GM19240 (cell line): ENCODE results near the gene CGRRF1.

ENCODE experiments used
- DNase-seq: peaks from one replicate; pipeline ENCODE4 v3.0.0; 2011; ENCODE audit warnings: low spot score; ENCODE audit not compliant: insufficient read length

Gene CGRRF1

DNA sequence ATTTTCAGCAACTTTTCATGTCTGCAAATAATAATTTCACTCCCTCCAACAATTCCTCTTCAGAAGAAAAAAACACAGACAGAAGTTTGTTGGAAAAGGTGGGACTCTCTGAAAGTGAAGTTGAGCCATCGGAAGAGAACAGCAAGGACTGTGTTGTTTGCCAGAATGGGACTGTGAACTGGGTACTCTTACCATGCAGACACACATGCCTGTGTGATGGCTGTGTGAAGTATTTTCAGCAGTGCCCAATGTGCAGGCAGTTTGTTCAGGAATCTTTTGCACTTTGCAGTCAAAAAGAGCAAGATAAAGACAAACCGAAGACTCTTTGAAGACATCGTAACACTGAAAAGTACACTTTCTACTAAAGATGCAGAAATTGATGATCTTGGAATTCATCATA, 28.3 kb downstream of the CGRRF1 start:
- DNase-seq: no peak

- DNase-seq: no peak
Measured at GRCh38 chr14:54547583-54547982, 37.9 kb downstream of the CGRRF1 start.

DNA sequence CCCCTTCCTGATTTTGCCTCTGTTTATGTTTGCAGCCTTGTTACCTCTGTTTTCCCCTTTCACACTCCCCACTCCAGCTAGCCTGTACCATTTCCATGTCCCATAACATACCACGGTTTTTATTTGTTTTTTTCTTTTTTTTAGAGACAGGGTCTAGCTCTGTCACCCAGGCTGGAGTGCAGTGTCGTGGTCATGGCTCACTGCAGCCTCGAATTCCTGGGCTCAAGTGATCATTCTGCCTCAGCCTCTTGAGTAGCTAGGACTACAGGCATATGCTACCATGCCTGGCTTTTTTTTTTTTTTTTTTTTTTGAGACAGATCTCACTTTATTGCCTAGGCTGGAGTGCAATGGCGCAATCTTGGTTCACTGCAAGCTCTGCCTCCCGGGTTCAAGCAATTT, 38.8 kb downstream of the CGRRF1 start:
- DNase-seq: no peak

DNA sequence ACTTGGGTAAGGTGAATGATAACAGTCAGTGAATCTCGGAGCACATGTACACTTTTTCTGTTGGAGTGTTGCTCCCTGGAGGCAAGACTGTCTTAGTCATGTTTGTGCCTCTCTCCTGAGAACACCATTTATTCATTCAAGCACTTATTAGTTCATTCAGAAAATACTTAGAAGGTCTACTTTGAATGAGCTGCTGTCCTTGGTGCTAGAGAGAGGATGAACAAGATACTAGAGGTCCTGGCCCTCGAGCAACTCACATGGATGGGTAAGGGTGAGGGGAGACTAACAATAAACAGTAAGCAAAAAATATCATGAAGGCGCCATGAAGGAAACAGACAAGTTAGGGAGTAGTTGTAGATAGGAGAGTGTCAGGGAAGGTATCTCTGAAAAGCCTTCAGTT, 40.2 kb downstream of the CGRRF1 start:
- no peak for DNase-seq

GRCh38 chr14:54550514-54550913, 40.8 kb downstream of the CGRRF1 start:
- no peak for DNase-seq

GRCh38 chr14:54554401-54554800, 44.7 kb downstream of the CGRRF1 start:
- no peak for DNase-seq

GRCh38 chr14:54555651-54556050, 45.9 kb downstream of the CGRRF1 start:
- DNase-seq: no peak

DNA sequence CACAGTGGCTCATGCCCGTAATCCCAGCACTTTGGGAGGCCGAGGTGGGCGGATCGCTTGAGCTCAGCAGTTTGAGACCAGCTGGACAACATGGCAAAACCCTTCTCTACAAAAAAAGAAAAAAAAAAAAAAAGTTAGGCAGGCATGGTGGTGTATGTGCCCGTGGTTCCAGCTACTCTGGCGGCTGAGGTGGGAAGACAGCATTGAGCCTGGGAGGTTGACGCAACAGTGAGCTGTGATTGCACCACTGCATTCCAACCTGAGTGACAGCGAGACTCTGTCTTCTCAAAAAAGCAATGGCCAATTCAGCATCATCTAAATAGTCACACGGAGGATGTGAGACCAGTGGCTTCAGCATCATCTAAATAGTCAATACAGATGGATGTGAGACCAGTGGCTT, 46.8 kb downstream of the CGRRF1 start:
- DNase-seq: no peak

DNA sequence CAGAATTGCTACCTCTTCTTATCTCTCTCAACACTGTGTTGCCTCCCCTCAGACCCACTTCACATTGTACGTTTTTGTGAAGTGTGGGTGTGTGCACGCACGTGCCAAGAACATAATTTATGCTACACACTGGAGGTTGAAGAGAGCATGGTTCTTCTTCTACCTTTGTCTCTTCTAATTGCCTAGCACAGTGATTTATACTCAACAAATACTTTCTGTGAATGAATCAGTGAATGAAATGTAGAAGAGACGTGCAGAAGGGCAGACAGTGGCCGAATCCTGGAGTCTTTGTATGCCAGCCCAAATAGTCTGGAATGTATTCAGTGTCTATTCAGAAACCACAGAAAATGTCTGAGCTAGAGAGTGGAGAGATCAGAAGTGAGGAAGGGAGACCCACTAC, 52.6 kb downstream of the CGRRF1 start:
- DNase-seq: no peak

DNA sequence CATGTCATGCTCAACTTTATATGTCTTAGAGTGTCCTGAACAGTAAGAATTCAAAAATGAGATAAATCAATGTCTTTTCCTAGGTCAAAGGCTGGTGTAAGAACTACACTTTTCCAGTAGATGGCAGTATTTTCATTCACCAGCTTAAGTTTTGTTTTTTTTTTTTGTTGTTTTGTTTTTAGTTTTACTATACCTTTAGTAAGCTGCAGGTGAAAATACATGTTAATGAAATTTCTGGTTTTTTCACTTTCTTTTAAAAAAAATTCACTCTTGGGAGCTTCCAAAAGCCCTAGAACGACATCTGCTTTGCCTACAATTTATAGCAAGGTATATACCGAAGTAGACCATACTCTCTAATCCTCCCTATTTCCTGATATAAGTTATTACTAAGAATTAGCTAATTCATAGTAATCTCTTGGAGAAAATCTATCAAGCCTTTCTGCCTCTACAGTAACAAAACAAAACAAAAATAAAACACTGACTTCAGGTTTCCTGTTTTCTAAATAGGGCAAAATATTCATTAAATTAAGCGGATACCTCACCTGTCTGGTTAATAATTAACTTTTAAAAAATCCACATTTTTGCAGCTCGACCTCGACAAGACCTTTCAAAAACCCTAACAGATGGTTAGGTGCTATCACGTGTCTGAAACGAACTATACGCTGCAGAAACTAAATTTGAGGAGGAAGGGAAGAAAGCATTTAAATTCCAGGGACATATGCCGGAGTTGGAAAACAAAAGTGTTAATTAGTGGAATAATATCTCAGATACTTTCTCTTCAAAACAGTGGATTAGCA, 54.6 kb downstream of the CGRRF1 start:
- DNase-seq: no peak

DNA sequence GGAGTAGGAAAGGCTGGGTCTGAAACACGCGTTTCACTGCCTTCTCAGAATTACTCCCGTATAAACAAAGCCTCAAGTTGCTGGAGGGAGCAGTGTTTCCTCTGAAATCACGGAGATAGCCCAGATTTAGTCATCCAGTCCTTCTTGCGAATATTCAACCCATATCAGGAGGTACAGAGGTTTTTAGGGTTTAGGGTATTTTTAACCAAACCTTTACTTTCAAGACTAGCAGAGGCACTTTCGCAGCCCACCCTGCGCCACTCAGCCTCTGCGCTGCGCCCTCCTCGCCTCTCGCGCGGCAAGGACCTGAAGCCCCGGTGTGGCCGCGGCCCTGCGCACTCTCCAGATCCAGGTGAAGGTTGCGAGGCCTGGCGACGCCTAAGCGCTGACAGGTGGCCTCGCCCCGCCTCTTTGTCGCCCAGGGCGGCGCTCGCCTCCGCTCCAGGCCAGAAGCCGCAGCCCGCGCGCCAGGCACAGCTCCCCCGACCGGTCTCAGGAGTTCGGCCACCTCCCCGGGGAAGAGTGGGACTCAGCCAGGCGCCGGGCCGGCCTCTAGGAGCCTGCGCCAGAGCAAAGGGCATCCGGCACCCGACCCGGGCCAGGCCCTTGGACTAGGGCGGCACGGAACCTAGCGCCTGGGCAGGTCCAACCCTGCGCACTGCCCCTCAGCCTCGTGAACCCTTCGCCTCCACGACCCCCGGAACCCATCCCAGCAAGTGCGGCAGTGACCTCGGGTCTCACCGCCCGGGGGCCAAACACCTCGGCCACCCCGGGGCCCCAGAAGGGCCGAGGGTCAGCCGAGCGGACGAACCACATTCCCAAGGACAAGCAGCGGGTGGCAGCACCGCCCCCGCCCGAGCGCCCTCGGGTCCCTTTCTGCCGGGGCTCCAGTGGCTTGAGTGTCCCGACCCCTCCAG, 55.4 kb downstream of the CGRRF1 start:
- DNase-seq: peak; percentile 41

- peak; percentile 51 for DNase-seq
Measured at GRCh38 chr14:54565785-54566409, 56.2 kb downstream of the CGRRF1 start.

DNA sequence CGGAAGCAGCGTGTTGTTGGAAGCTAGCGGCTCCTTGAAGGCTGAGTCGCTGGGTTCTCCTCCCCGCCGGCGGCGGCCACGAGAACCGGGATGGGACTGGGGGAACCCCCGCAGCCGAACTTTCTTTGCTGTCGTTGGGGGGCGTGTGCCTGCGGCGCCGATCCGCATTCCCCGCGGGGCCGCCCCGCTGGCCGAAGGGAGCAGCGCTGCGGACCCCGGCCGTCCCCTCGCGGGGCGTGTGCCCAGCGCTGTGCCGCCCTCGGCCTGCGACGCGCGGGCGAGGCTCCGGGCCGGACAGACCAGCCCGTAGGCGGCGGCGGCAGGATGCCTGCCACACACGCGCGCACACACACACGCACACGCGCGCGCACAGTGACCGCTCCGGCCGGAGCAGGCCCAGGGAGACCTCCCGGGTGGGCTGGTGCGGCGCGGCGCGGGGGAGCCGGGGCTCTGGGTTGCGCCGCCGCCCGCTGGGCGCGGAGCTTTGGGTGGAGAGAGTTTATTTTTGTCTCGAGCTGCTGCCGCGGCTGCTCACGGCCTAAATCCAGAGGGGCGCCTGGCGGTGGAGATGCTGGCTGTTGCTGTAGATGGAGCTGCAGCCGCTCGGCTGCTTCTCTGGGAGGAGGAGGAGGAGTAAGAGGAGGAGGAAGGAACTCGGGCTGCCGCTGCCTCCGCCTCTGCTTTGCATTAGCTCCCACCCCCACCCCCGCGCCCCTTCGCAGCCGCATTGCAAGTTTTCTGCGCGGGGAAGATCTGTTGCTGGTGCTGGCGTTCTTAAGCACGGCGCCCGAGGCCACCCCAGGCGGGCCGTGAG, 56.9 kb downstream of the CGRRF1 start, which contains the start of gene SAMD4A:
SAMD4A (plus strand) TSS at position 719 of the 814 bp plus-strand sequence. CDS start 789 bp downstream, outside the sequence.
- DNase-seq: peak; percentile 32

DNA sequence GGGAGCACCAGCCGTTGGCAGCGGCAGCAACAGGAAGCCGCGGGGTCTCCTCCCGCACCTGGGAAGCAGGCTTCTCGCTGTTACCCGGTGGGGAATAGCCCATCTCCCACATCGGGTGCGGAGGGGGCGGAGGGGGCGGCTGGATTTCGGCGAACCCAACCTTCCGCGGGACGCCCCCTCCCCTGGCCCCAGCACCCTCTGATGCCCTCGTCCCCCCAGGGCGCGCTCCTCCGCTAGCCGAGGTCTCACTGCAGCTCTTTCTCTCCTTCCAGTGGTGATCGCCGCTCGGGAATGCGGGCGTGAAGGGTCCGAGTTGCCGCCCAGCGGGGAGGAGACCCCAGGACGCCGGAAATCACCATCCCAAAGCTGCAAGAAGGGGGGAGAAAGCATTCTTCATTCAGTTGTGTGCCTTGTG, 57.5 kb downstream of the CGRRF1 start:
- DNase-seq: no peak

DNA sequence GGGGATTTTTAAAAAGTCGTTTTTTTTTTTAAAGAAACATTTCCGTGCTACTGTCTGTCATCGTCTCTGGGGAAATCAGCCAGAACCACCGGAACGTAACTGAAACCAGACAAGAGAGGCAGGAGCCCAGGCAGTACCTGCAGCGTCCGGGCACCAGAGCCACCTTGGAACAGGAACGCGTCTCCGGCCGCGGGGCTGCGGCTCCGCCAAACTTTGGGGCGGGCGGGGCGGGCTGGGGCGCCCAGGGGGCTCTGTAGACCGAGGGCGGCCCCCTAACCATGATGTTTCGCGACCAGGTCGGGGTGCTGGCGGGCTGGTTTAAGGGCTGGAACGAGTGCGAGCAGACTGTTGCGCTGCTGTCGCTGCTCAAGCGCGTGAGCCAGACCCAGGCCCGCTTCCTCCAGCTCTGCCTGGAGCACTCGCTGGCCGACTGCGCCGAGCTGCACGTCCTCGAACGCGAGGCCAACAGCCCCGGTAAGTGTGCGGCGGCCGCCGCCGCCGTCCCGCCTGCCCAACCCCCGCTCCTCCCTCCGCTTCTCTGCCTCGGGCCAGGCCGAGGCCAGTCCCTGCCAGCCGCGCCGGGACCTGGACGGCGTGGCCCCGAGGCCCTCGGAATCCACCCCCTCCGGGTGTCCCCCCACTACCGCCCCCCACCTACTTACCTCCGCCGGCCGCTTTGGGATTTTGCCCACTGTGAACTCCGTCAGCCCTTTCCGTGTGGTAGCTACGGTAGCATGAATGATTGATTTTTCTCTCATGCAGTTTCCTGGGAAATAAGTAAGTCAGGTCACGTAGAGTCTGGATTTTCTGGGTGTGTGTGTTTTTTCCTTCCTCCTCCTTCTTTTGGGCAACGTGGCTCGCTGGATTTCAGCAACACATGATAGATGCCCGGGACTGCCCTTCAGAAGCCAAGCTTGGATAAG, 58.2 kb downstream of the CGRRF1 start:
- no peak for DNase-seq

DNA sequence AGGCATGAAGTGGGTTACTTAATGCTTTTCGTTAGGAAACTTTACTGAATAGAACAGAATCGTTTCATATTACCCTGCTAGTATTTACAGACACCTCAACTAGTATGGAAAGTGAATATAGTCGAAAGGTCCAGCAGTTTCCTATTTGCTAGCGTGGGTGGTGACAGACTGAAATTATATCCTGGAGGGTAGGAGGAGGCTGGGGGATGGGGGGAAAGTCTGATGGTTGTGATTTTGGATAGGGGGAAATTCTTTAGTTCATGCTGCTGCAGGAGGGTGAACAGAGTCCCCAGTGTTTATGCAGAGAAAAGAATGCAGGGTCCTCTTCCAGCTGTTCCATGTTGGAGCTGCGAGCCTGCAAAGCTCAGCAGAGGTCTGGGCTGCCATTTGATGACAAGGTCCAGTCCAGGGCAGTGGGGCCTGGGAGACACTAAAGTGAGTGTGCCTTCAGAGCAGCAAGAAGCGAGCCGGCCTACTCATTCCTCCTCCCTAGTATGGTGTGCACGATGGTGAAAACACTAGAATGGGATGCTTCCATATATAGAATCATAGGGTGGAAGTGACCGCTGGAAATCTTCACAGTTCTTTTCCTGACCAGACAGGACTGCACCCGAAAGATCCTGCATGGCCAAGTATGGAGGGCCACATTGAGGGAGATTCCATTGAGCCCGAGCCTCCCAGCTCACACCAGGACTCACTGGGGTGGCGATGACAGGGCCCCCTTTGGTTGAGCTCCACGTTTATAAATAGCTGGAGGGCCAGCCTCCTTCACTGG, 59.3 kb downstream of the CGRRF1 start:
- DNase-seq: no peak

- no peak for DNase-seq
Measured at GRCh38 chr14:54570047-54570446, 60.3 kb downstream of the CGRRF1 start.

DNA sequence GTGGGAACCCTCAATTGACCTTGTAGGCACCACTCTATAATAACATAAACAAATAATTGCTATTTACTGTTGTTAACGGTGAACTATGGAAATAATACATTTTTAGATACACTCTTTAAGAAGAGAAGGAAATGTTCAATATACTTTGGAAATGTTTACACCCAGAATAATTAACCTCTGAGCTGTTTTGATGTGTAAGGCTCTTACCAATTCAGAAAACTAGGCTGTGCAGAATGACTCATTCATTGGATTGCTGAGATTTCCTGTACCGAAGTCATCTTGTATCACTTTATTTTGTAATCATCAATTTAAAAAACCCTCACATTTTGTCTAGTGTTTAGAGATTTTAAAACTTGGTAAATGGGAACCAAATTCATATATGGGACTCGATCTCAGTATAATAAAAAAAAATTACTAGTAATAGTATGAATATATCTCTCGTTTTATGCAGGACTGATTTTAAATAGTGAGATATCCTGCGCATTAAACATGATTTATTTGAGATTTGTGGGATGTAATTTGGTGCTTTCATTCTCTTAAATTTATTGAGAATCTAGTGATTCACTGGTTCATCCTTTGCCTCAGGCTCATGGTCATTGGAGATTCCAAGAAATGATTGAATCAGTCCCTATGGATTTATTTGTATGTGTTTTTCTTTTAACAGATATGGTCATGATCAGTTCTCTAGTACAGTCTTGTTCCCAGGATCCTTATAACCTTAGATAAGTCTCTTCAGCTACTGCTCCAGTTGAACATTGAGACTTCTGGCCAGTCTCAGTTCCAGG, 61.1 kb downstream of the CGRRF1 start:
- DNase-seq: no peak
